Mesendoderm (in vitro differentiated cells): ENCODE data around the gene IL1A.

ENCODE experiments used
- DNase-seq: peaks from one replicate; pipeline ENCODE4 v3.0.0; 2013
- H2AK5ac ChIP-seq: 2 replicates; pipeline ENCODE4 v1.6.1; 2013; ENCODE audit warnings: low read length, inconsistent platforms
- H2BK120ac ChIP-seq: 2 replicates; pipeline ENCODE4 v1.6.1; 2013; ENCODE audit warnings: low read depth, mild to moderate bottlenecking, low read length, moderate library complexity, mixed read lengths
- H2BK15ac ChIP-seq: replicated peaks from 2 replicates; pipeline ENCODE4 v1.6.1; 2013; ENCODE audit warnings: low read depth, mild to moderate bottlenecking, moderate library complexity
- H2BK5ac ChIP-seq: 2 replicates; pipeline ENCODE4 v1.6.1; 2013; ENCODE audit warnings: low read length, inconsistent platforms
- H3K18ac ChIP-seq: 2 replicates; pipeline ENCODE4 v1.6.1; 2013; ENCODE audit warnings: mild to moderate bottlenecking, low read length, mixed read lengths
- H3K23ac ChIP-seq: one replicate; pipeline ENCODE4 v1.6.1; 2013; ENCODE audit warnings: low read length
- H3K27ac ChIP-seq: 2 replicates; pipeline ENCODE4 v1.5.1; 2013; ENCODE audit warnings: low read depth, mild to moderate bottlenecking, inconsistent platforms, low read length, moderate library complexity
- H3K27me3 ChIP-seq: 2 replicates; pipeline ENCODE4 v1.6.1; 2013; ENCODE audit warnings: low read length, control low read depth, mild to moderate bottlenecking, inconsistent platforms; ENCODE audit not compliant: insufficient read depth, poor library complexity
- H3K36me3 ChIP-seq: 2 replicates; pipeline ENCODE4 v1.6.1; 2013; ENCODE audit warnings: low read length, inconsistent platforms; ENCODE audit not compliant: control insufficient read depth, insufficient read depth
- H3K4ac ChIP-seq: one replicate; pipeline ENCODE4 v1.6.1; 2013; ENCODE audit warnings: low read depth, mild to moderate bottlenecking, low read length, moderate library complexity
- H3K4me1 ChIP-seq: 2 replicates; pipeline ENCODE4 v1.6.1; 2013; ENCODE audit warnings: low read depth, low read length, inconsistent platforms; ENCODE audit not compliant: control insufficient read depth
- H3K4me2 ChIP-seq: 2 replicates; pipeline ENCODE4 v1.6.1; 2013; ENCODE audit warnings: low read length
- H3K4me3 ChIP-seq: 2 replicates; pipeline ENCODE4 v1.5.1; 2013; ENCODE audit warnings: mild to moderate bottlenecking, low read length
- H3K56ac ChIP-seq: one replicate; pipeline ENCODE4 v1.6.1; 2013; ENCODE audit warnings: low read length
- H3K79me1 ChIP-seq: 2 replicates; pipeline ENCODE4 v1.6.1; 2013; ENCODE audit warnings: low read length, inconsistent platforms
- H3K79me2 ChIP-seq: 2 replicates; pipeline ENCODE4 v1.6.1; 2013; ENCODE audit warnings: mild to moderate bottlenecking, low read length; ENCODE audit not compliant: control insufficient read depth, insufficient read depth
- H3K9ac ChIP-seq: 2 replicates; pipeline ENCODE4 v1.6.1; 2013; ENCODE audit warnings: low read length, inconsistent platforms
- H4K5ac ChIP-seq: one replicate; pipeline ENCODE4 v1.6.1; 2013; ENCODE audit warnings: low read length
- H4K8ac ChIP-seq: one replicate; pipeline ENCODE4 v1.6.1; 2013; ENCODE audit warnings: low read depth, mild to moderate bottlenecking, control low read depth, low read length, moderate library complexity
- WGBS: extraction: QIAGEN DNeasy Blood & Tissue Kit; methylation state at CpG from one replicate; pipeline ENCODE4 v1.1.7; 2013; ENCODE audit warnings: low lambda C conversion rate, missing lambda C conversion rate; ENCODE audit not compliant: insufficient coverage; ENCODE audit errors: extremely low coverage; 5-methylcytosine and 5-hydroxymethylcytosine counted together

The IL1A gene

DNA sequence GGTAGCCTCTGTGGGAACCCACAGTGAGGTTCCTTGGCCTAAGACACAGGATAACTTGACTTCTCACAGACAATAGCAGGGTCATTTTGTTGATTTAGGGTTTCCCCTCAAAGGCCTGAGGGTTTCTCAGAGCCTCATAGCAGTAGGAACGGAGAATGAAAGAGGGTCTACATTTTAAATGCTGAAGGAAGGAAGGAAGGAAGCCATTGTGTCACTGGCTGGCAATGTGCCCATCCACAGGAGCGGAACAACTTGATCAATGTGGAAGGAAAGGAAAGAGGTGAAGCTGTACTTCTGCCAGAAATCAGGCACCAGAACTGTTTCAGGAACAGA lies 47.2 kb upstream of the IL1A start:
- Histone ChIP-seq H2BK120ac (no peak overlapping the region), H3K18ac (no peak overlapping the region), H4K8ac (no peak overlapping the region), H3K79me1 (no peaks in the 10 kb centered on the region), H3K56ac (no peak overlapping the region), H3K4me1 (no peaks in the 10 kb centered on the region), H2BK5ac (no peak overlapping the region), H4K5ac (no peak overlapping the region), H2AK5ac (no peak overlapping the region), H3K27me3 (no peaks in the 10 kb centered on the region), H3K9ac (no peak overlapping the region), H3K23ac (no peak overlapping the region), H3K4me3 (no peak overlapping the region), H2BK15ac (no peak overlapping the region), H3K79me2 (no peaks in the 10 kb centered on the region), H3K4ac (no peak overlapping the region), H3K27ac (no peak overlapping the region), H3K4me2 (no peak overlapping the region), H3K36me3 (no peaks in the 10 kb centered on the region)
- no peak for DNase-seq
- no CpG with 5 or more reads among the region's 2 CpGs for WGBS

DNA sequence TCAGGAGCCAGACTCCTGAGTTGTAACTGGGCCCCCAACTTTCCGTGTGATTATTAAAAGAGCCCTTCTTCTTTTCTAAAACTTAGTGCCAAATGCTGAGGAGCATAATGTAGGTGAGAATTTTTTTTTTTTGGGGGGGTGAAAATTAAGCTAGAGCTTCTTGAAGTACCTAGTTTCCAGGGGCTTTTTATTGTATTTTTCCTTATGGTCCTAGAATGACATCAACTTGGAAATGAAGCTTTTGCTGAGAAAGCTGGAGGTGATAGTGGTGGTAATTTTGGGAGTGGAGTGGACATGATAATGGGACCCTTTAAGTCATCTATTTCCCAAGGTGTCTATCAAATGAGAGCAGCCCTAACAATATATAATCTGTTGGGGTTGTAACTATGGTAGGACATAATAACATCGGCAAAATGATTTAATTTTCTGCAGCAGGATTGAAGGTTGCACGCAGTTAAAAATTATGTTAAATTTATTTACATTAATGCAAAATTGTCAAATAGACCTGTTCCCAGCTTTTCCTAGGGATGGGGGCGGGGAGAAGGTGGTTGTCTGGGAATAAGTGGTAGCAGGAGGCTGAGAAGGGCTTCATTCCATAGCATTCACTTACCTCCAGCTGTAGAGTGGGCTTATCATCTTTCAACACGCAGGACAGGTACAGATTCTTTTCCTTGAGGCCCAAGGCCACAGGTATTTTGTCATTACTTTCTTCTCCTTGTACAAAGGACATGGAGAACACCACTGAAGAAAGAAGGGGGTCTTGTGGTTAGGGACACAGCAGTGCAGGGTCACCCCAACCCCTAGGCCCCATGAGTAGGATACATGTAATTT lies 46.6 kb upstream of the IL1A start:
- no CpG with 5 or more reads among the region's 5 CpGs for WGBS
- no peaks in the 10 kb centered on the region for H3K79me2 ChIP-seq

DNA sequence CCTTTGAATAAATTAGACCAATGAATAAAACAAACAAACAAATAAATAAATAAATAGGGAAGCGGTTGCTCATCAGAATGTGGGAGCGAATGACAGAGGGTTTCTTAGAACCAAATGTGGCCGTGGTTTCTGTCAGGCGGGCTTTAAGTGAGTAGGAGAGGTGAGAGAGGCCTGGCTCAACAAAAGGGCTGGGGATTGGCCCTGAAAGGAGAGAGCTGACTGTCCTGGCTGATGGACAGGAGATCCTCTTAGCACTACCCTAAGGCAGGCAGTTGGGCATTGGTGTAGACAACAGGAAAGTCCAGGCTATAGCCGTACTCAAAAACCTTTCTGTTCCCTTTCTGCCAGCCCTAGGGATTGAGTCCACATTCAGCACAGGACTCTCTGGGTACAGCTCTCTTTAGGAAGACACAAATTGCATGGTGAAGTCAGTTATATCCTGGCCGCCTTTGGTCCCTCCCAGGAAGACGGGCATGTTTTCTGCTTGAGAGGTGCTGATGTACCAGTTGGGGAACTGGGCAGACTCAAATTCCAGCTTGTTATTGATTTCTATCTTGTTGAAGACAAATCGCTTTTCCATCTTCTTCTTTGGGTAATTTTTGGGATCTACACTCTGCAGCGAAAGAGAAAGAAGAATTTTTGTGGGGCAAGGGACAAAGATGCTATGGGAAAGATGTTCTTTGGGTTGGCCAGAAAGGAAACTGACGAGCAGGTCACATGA lies 45.8 kb upstream of the IL1A start:
- no peak for DNase-seq
- Histone ChIP-seq H3K27me3 (no peaks in the 10 kb centered on the region), H3K18ac (no peak overlapping the region), H3K4me3 (no peak overlapping the region), H2BK15ac (no peak overlapping the region), H4K8ac (no peak overlapping the region), H3K23ac (no peak overlapping the region), H2AK5ac (no peak overlapping the region), H3K79me2 (no peaks in the 10 kb centered on the region), H3K56ac (no peak overlapping the region), H3K4ac (no peak overlapping the region), H2BK5ac (no peak overlapping the region), H3K4me2 (no peak overlapping the region), H3K9ac (no peak overlapping the region), H3K79me1 (no peaks in the 10 kb centered on the region), H4K5ac (no peak overlapping the region), H2BK120ac (no peak overlapping the region), H3K36me3 (no peaks in the 10 kb centered on the region), H3K4me1 (no peaks in the 10 kb centered on the region), H3K27ac (no peak overlapping the region)
- no CpG with 5 or more reads among the region's 10 CpGs for WGBS

More for the DNA sequence above, 46.6 kb upstream of the IL1A start:
- DNase-seq: no peak
- Histone ChIP-seq H2AK5ac (no peak overlapping the region), H3K23ac (no peak overlapping the region), H3K56ac (no peak overlapping the region), H2BK120ac (no peak overlapping the region), H3K27me3 (no peaks in the 10 kb centered on the region), H3K79me1 (no peaks in the 10 kb centered on the region), H3K4ac (no peak overlapping the region), H4K5ac (no peak overlapping the region), H3K36me3 (no peaks in the 10 kb centered on the region), H3K4me2 (no peak overlapping the region), H3K9ac (no peak overlapping the region), H2BK5ac (no peak overlapping the region), H3K27ac (no peak overlapping the region), H3K18ac (no peak overlapping the region), H4K8ac (no peak overlapping the region), H3K4me3 (no peak overlapping the region), H2BK15ac (no peak overlapping the region), H3K4me1 (no peaks in the 10 kb centered on the region)

DNA sequence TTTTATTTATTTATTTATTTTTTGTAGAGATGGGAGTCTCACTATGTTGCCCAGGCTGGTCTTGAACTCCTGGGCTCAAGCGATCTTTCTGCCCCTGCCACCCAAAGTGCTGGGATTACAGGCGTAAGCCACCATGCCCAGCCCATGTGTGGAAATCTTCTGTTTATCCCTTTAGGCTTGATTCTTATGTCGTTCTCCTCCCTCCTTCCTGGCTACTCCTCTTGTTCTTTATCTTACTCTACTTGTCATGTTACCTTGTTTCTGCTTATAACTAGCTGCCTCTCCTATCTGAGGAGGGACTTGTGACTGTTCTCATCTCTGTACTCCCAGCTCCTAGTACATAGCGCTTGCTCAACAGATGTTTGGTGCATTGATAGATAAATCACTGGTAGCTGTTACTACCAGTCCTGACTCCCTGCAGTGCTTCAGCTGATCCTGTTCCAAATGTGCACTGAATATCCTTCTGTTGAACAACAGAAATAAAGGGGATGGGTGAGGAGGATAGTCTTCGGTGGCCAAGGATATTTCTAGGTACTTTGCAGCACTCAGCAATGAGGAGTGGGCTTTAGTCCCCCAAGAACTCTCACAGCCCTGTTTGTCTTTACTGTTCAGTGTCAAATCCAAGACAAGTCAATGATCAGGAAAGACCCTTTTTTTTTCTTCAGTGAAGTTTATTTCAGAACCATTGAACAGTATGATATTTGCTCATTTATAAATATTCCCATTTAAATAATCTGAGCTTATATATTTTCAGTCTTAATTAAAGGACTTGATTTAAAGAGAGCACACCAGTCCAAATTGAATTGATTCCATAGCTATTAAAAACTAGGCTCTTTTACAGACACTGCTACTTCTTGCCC lies 45.0 kb upstream of the IL1A start:
- H3K18ac ChIP-seq: no peak overlapping the region
- no peaks in the 10 kb centered on the region for H3K27me3 ChIP-seq
- H3K36me3 ChIP-seq: no peaks in the 10 kb centered on the region
- H3K9ac ChIP-seq: no peak overlapping the region
- H3K4ac ChIP-seq: no peak overlapping the region
- H3K4me1 ChIP-seq: no peaks in the 10 kb centered on the region
- no peaks in the 10 kb centered on the region for H3K79me1 ChIP-seq
- H2AK5ac ChIP-seq: no peak overlapping the region
- no peak for DNase-seq
- no peak overlapping the region for H4K5ac ChIP-seq
- no peaks in the 10 kb centered on the region for H3K79me2 ChIP-seq
- H3K56ac ChIP-seq: no peak overlapping the region
- no CpG with 5 or more reads among the region's 5 CpGs for WGBS
- H2BK120ac ChIP-seq: no peak overlapping the region
- H3K4me2 ChIP-seq: no peak overlapping the region
- H3K27ac ChIP-seq: no peak overlapping the region
- H4K8ac ChIP-seq: no peak overlapping the region
- H2BK15ac ChIP-seq: no peak overlapping the region
- no peak overlapping the region for H2BK5ac ChIP-seq
- H3K23ac ChIP-seq: no peak overlapping the region
- no peak overlapping the region for H3K4me3 ChIP-seq

DNA sequence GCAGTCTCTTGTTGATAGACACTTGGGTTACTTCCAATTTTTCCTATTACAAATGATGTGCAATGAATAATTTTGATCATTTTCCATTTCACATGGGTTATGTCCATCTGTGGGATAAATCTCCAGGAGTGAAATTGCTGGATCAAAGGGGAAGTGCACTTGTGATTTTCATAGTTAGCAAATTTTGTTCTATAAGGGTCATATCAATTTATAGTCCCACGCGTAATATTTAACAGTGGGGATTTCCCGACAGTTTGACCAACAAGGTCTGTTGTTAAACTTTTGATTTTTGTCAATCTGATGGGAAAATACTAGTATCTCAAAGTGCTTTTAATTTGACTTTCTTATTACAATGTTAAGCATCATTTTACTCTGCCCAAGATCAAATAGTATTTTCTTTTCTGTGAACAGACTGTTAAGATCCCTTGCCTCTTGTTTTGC lies 44.0 kb upstream of the IL1A start:
- Histone ChIP-seq H3K36me3 (no peaks in the 10 kb centered on the region), H3K23ac (no peak overlapping the region), H4K8ac (no peak overlapping the region), H3K79me1 (no peaks in the 10 kb centered on the region), H3K18ac (no peak overlapping the region), H3K27ac (no peak overlapping the region), H2BK120ac (no peak overlapping the region), H3K79me2 (no peaks in the 10 kb centered on the region), H3K4me3 (no peak overlapping the region), H3K27me3 (no peaks in the 10 kb centered on the region), H2AK5ac (no peak overlapping the region), H3K9ac (no peak overlapping the region), H3K56ac (no peak overlapping the region), H3K4me1 (no peaks in the 10 kb centered on the region), H3K4ac (no peak overlapping the region), H2BK15ac (no peak overlapping the region), H3K4me2 (no peak overlapping the region), H4K5ac (no peak overlapping the region), H2BK5ac (no peak overlapping the region)
- no CpG with 5 or more reads among the region's 3 CpGs for WGBS
- no peak for DNase-seq
